Endodermal cell (in vitro differentiated cells): ENCODE data around the gene DENND5A. TPM values are rescaled to one million over a fixed set of nuclear protein-coding genes. Genes with fewer than 3 reads are reported as not detected.
A peak's percentile ranks its signal among the peaks of the same experiment; 100 is the strongest.

Experiments
- DNase-seq: peaks from one replicate; pipeline ENCODE4 v3.0.0-alpha.2; 2017
- H3K27ac ChIP-seq: 2 replicates; pipeline ENCODE4 v1.5.1; 2013; ENCODE audit warnings: mild to moderate bottlenecking, low read depth, low read length, moderate library complexity
- H3K27me3 ChIP-seq: 2 replicates; pipeline ENCODE4 v1.6.1; 2013; ENCODE audit warnings: mild to moderate bottlenecking, low read length, moderate library complexity; ENCODE audit not compliant: insufficient read depth, control insufficient read depth, poor library complexity, severe bottlenecking
- H3K36me3 ChIP-seq: 2 replicates; pipeline ENCODE4 v1.7.0; 2013; ENCODE audit warnings: mild to moderate bottlenecking, low read length, moderate library complexity; ENCODE audit not compliant: control insufficient read depth, insufficient read depth
- H3K4me1 ChIP-seq: one replicate; pipeline ENCODE4 v1.7.0; 2013; ENCODE audit warnings: low read length; ENCODE audit not compliant: control insufficient read depth, insufficient read depth
- H3K4me3 ChIP-seq: 2 replicates; pipeline ENCODE4 v1.5.1; 2013; ENCODE audit warnings: mild to moderate bottlenecking, low read length, moderate library complexity
- H3K9ac ChIP-seq: 2 replicates; pipeline ENCODE4 v1.6.1; 2013; ENCODE audit warnings: mild to moderate bottlenecking, low read length, moderate library complexity; ENCODE audit not compliant: poor library complexity, severe bottlenecking; ENCODE audit errors: extremely low read depth
- H3K9me3 ChIP-seq: 2 replicates; pipeline ENCODE4 v1.6.1; 2013; ENCODE audit warnings: mild to moderate bottlenecking, low read length, moderate library complexity; ENCODE audit not compliant: control insufficient read depth
- H3K27ac Mint-ChIP-seq: 2 replicates; pipeline ENCODE4 v1.8.0; 2020; ENCODE audit warnings: mixed read lengths
- H3K27me3 Mint-ChIP-seq: 2 replicates; pipeline ENCODE4 v1.8.0; 2021; ENCODE audit warnings: mild to moderate bottlenecking, mixed read lengths; ENCODE audit not compliant: insufficient read depth
- H3K36me3 Mint-ChIP-seq: 2 replicates; pipeline ENCODE4 v1.8.0; 2020; ENCODE audit warnings: low read depth, mixed read lengths
- H3K4me1 Mint-ChIP-seq: 2 replicates; pipeline ENCODE4 v1.8.0; 2020; ENCODE audit warnings: mixed read lengths
- H3K4me3 Mint-ChIP-seq: 2 replicates; pipeline ENCODE4 v1.8.0; 2020; ENCODE audit warnings: mild to moderate bottlenecking, moderate library complexity, mixed read lengths
- H3K9me3 Mint-ChIP-seq: 2 replicates; pipeline ENCODE4 v1.8.0; 2020; ENCODE audit warnings: mild to moderate bottlenecking, mixed read lengths
- CTCF ChIP-seq: fragments of 200-600 bp; sonication (generic); conservative IDR thresholded peaks from 2 replicates; pipeline ENCODE4 v1.5.0; 2021; ENCODE audit warnings: antibody characterized with exemption, mild to moderate bottlenecking
- WGBS, 2 experiments: methylation state at CpG; one replicate each; pipeline versions ENCODE4 v1.1.5 to v1.1.7; 2013; ENCODE audit warnings: missing lambda C conversion rate in 2 of 2, mixed read lengths in 1 of 2; ENCODE audit not compliant: insufficient coverage in 1 of 2, insufficient read length in 1 of 2; 5-methylcytosine and 5-hydroxymethylcytosine counted together
- total RNA-seq, 2 donors: library from RNA; stranded (reverse); fragmentation: NEBNext Ultra II Directional in 1 of 2; extraction: Animal tissue kit (Norgen Biotek cat#: 25700) in 1 of 2; gene quantifications; 2 replicates in 1 of 2; 3 replicates in 1 of 2; pipeline ENCODE4 v1.2.1, GENCODE V29; 2021

DENND5A gene
- total RNA-seq, 2 donors from 2014 or later = 119 to 171 TPM

GRCh38 chr11:9177438-9178091 is 87.6 kb downstream of the DENND5A start:
- no peak for DNase-seq
- Mint-ChIP-seq H3K4me1 (peaks cover 50% of the 10 kb centered on the region), H3K4me3 (peak overlapping the region; percentile 4), H3K9me3 (no peaks in the 10 kb centered on the region), H3K27me3 (no peaks in the 10 kb centered on the region), H3K36me3 (peaks cover 51% of the 10 kb centered on the region), H3K27ac (peak overlapping the region; percentile 32)
- Histone ChIP-seq H3K9me3 (peaks cover 1% of the 10 kb centered on the region), H3K27me3 (no peaks in the 10 kb centered on the region), H3K4me3 (no peak overlapping the region), H3K27ac (no peak overlapping the region), H3K36me3 (peaks cover 51% of the 10 kb centered on the region), H3K4me1 (peaks cover 15% of the 10 kb centered on the region), H3K9ac (peak overlapping the region; percentile 31)
- no peak for TF ChIP-seq CTCF
- WGBS, 2 experiments = 91 to 100% methylated on average over 2 of the region's 2 CpGs

- no peak for TF ChIP-seq CTCF
- Mint-ChIP-seq H3K9me3 (no peaks in the 10 kb centered on the region), H3K4me3 (no peak overlapping the region), H3K4me1 (peaks cover 60% of the 10 kb centered on the region), H3K27ac (no peak overlapping the region), H3K27me3 (no peaks in the 10 kb centered on the region), H3K36me3 (peaks cover 54% of the 10 kb centered on the region)
- peaks cover 55% of the 10 kb centered on the region for H3K36me3 ChIP-seq
- H3K27ac ChIP-seq = no peak overlapping the region
- no peak overlapping the region for H3K4me3 ChIP-seq
- H3K4me1 ChIP-seq = peaks cover 15% of the 10 kb centered on the region
- no peaks in the 10 kb centered on the region for H3K27me3 ChIP-seq
- no peak for DNase-seq
- H3K9me3 ChIP-seq = peaks cover 4% of the 10 kb centered on the region
- H3K9ac ChIP-seq = no peak overlapping the region
Measured at GRCh38 chr11:9176550-9176949, 88.6 kb downstream of the DENND5A start.

DNA sequence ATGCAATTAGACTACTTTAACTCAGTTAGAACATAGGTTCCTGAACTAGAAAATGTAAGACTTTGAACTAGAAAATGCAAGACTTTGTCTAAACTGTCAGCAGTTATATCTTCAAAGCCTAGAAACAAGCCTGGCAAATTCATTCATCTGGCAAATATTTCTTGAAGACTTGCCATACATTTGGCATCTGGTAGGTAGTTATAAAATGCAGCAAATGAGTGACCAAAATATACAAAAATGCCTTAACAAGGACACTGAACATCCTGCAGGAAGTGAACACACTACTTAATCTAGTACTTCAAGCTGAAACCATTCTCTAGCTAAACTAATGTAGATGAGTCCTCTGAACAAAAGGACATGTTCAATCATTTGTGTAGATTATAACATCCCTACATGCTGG is 89.0 kb downstream of the DENND5A start:
- Mint-ChIP-seq H3K27me3 (no peaks in the 10 kb centered on the region), H3K27ac (no peak overlapping the region), H3K36me3 (peaks cover 52% of the 10 kb centered on the region), H3K4me1 (peaks cover 63% of the 10 kb centered on the region), H3K9me3 (no peaks in the 10 kb centered on the region), H3K4me3 (no peak overlapping the region)
- Histone ChIP-seq H3K9ac (no peak overlapping the region), H3K4me1 (peaks cover 15% of the 10 kb centered on the region), H3K9me3 (peaks cover 4% of the 10 kb centered on the region), H3K27me3 (no peaks in the 10 kb centered on the region), H3K4me3 (no peak overlapping the region), H3K36me3 (peaks cover 53% of the 10 kb centered on the region), H3K27ac (no peak overlapping the region)
- TF ChIP-seq CTCF = no peak
- DNase-seq = no peak
